HuH-7 (cell line): Measurements from ENCODE around the gene ARHGAP23.
"Not testable (repeated sequence)": the region's sequence is repeated elsewhere in the genome, so short reads cannot be mapped to it uniquely, and the experiment has no call there.

Experiments
- DNase-seq: peaks from one replicate; pipeline ENCODE4 v3.0.0; 2011; ENCODE audit warnings: low spot score

Gene ARHGAP23

GRCh38 chr17:38512473-38513058, 84.3 kb downstream of the ARHGAP23 start:
- DNase-seq = no peak

GRCh38 chr17:38526526-38526925, 98.3 kb downstream of the ARHGAP23 start:
- DNase-seq = not testable (repeated sequence)

DNA sequence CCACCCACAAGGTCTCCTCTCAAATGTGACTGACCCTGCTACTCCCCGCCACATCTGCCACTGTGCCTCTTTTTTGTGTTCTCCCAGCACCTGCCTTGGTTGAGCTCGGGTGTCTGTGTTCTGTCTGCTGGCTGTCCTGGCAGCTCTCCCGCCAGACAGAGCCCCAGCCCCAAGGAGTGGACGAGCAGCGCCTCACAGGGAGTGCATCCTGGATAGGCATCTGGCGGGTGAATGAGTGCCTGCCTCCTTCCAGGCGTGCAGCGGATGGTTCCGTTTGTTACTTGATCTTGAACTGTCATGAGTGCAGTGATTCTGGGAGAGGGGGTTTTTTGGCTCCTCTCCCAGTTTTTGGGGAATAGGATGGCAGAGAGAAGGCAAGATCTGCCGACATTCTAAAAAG, 99.9 kb downstream of the ARHGAP23 start:
- not testable (repeated sequence) for DNase-seq

DNA sequence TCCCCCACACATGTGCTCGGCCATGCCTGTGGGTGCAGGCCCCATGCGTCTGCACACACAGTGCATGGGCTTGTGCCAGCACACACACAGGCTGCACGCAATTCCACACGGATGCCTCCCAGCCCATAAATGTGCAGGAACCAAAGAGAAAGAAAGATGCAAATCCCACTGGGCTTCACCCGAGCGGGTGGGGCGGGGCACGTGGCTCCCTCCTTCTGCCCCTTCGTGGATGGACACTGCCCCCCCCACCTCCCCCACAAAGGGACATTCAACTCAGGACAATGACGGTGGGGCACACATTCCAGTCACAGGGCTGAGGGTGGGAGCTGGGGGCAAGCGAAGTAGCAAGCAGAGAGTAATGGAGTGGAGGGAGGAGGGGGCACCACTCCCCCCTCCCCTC, 102.6 kb downstream of the ARHGAP23 start:
- DNase-seq = not testable (repeated sequence)

DNA sequence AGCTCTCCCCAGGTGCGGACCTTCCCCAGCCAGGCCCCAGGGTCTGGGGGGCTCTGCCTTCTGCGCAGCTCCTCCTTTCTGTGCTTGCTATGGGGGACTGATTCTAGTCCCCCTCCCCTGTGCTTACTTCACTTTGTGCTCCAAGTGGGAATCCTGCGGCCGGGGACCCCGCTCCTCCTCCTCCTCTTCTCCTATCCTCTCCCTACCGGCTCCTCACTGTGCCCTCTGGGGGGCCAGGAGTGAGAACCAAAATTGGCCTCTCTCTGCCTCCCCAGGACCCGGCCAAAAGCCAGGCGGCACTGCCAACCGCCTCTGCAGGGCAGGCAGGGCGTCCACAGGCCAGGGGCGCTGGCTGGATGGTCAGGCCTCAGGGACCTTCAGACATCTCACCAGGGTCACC, 103.5 kb downstream of the ARHGAP23 start:
- not testable (repeated sequence) for DNase-seq

DNA sequence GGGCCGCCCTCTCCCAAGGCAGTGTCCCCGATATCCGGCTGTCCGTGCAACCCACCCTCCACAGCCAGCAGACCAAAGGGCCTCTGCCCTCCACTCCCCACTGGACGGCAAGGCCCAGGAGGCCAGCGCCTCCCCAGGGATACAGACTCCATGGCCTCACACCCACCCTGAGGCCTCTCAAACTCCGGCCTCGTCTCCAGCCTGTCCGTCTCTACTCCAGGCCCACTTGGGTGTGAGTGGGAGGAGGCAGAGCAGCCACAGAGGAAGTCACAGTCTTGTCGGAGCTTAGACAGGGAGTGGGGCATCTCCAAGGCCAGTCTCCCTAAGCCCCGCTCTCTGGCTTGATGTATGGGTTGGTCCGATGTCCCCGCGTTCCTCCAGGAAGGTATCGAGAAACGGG, 104.2 kb downstream of the ARHGAP23 start:
- DNase-seq = no peak

DNA sequence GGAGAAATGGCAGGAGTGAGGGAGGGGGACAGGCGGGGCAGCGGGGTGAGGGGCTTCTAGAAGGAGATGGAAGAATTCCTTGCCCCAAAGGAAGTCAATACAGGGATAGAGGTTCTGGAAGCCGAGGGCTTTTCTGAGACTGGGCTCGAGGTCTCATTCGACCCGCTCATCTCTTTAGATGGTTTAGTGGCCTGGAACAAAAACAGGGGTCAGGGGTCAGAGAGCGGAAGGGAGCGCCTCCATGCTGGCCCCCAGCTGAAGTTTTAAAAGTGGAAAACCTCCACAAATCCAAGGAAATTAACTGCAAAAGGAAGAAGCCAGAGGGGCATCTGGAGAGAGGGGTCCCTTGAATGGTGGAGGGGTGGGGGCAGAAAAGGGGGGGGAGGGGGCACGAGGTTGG, 105.0 kb downstream of the ARHGAP23 start:
- DNase-seq = no peak

DNA sequence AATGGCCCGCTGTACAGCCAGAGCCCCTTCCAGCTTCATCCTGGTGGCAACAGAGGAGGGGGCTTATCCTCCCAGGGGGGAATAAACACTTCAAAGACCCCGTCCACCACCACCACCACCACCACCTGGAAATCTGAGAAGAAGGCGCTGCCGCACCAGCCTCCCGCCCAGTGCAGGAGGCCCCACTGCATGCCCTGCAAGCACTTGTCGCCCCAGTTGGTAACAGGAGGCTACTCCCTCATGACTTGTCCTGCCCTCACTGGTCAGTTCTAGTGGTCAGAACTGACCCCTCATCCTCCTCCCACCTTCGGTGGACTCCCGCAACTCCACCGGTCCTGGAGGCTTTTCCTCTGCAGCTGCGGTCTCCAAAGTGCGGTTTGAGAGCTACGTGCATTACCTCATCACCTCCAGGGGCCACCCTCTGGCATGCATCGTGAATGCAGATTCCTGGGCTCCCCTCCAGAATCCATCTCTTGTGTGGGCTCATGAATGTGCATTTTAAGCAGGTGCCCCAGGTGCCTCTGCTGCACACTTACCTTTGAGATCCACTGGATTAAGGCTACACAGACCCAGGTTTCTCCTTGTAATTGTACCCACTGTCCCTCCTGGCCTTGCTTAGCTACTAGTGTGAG, 105.7 kb downstream of the ARHGAP23 start:
- no peak for DNase-seq

DNA sequence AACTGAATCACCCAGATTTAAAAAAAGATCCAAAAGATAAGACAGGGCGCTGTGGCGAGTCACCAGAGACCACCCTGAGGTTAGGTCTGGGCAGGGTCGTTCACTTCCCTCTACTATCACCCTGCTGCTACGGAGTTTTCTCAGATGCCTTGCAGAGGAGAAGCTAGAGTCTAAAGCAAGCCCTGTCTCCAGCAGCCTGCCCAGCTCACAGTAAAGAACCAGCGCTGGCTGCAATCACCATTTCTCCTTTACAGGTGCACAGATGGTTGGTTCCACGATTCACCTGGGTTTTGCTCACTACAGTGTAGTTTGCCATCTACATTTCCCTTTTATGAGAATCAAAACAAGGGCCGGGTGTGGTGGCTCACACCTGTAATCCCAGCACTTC, 106.2 kb downstream of the ARHGAP23 start:
- DNase-seq = no peak

GRCh38 chr17:38535886-38536285, 107.6 kb downstream of the ARHGAP23 start:
- DNase-seq = no peak

- DNase-seq = no peak
Measured at GRCh38 chr17:38536661-38537060, 108.4 kb downstream of the ARHGAP23 start.

DNA sequence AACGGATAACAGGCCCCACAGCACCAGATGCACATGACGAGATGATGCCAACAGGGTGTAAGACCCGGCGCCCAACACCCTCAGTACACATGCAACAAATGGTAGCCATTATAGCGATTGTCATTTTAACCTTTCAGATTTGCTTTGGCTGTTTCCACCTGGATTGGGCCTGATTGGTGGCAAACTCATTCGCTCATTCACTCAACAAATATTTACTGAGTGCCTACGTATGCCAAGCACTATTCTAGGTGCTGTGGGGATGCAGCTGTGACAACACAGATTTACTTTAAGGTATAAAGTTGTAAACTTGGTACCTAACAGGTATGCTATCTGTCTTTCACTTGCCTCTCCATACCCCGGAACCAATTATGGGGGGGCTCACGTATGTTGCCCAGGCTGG, 110.6 kb downstream of the ARHGAP23 start:
- DNase-seq = no peak

- no peak for DNase-seq
Measured at GRCh38 chr17:38539386-38539785, 111.1 kb downstream of the ARHGAP23 start.

GRCh38 chr17:38540514-38541045, 112.3 kb downstream of the ARHGAP23 start:
- DNase-seq = no peak

GRCh38 chr17:38541281-38541680, 113.0 kb downstream of the ARHGAP23 start:
- no peak for DNase-seq

DNA sequence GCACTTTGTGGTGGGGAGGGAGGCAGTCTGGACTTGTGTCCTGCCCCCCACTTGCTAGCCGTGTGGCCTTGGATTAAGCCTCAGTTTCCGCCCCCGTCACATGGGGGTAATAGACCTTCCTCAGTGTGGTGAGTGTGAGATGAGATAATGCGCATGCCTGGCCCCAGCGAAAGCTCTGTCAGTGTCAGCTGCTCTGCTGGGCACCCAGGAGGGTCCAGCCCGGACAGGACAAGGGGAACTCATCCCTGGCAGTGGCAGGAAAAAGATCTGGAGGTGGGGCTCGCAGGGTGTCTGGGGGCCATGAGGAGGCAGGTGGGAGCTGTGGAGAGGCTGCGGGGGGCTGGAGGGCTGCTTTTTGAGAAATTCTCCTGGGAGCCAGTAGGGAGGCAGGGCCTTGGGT, 114.0 kb downstream of the ARHGAP23 start:
- DNase-seq = no peak

- DNase-seq = no peak
Measured at GRCh38 chr17:38543403-38544174, 115.3 kb downstream of the ARHGAP23 start.

- no peak for DNase-seq
Measured at GRCh38 chr17:38544175-38544838, 116.0 kb downstream of the ARHGAP23 start.

DNA sequence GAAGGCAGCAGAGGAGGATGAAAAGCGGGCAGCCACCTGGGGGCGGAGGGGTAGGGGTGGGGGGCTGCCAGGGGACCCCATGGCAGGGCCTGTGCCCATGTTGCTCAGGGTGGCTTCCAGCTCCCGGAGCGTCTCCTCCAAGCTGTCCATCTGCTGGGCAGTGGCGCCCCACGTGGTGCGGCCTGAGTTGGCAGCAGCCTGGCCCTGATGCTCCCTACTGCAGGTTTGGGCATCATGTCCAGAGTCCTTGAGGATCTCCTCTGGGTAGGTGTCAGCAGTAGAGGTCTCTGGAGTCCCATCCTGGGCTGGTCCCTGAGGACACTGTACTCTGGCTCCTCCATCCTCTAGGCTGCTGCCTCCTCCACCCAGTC, 116.6 kb downstream of the ARHGAP23 start:
- no peak for DNase-seq

GRCh38 chr17:38545531-38546225, 117.4 kb downstream of the ARHGAP23 start:
- DNase-seq = no peak

DNA sequence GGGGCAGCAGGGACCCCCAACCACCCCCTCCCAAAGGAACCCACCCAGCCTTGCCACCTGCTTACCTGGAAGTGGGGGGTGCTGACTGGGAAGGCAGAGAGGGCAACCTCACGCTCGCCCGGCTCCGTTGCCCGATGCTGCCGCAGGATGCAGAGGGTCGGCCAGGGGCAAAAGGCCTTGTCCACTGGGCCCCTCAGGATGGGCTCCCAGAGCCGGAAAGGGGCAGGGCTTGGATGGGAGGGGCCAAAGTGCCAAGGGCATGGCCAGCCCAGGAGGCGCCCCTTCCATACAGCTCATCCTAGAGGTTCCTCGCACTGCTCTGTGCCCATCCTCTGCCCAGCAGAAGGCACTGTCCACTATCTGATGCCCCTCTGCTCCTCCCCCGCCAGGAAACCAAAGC, 118.1 kb downstream of the ARHGAP23 start:
- no peak for DNase-seq

DNA sequence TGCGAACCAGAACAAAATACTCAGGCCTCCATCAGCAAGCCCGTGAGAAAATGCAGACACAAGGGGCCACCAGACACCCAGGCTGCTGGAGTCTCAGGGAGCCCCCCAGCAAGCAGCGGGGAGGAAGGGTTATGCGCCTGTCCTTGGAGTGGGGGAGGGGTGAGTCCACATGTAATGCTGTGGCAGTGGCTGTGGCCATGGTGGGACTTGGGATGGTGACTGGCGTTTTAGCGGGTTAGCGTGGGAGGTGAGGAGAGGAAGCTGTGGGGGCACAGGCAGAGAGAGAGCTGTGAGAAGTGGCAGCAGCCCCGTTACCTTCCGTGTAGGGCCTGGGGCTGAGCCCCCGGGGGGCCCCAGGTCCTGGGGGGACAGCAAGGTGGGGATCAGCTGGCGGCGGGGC, 119.2 kb downstream of the ARHGAP23 start:
- DNase-seq = no peak
